ENCODE results near the gene SDHD. TPM values are rescaled to one million over a fixed set of nuclear protein-coding genes. Genes with fewer than 3 reads are reported as not detected.
A peak's percentile ranks its signal among the peaks of the same experiment; 100 is the strongest.

Gene SDHD
- total RNA-seq, 1 donor from 2014 or later, result 76.6 TPM

- DNase-seq (ENCODE audit: extremely low read depth, low read depth, low spot score), result no peak
Measured at GRCh38 chr11:112097734-112098528, 11.3 kb downstream of the SDHD start.

- DNase-seq (ENCODE audit: extremely low read depth, low read depth, low spot score), result no peak
Measured at GRCh38 chr11:112100462-112100861, 13.8 kb downstream of the SDHD start.

GRCh38 chr11:112103446-112103845, 16.8 kb downstream of the SDHD start:
- DNase-seq (ENCODE audit: extremely low read depth, low read depth, low spot score), result no peak

GRCh38 chr11:112106070-112106469, 19.4 kb downstream of the SDHD start:
- no peak for DNase-seq (ENCODE audit: extremely low read depth, low read depth, low spot score)

- DNase-seq (ENCODE audit: extremely low read depth, low read depth, low spot score), result peak; percentile 31
Measured at GRCh38 chr11:112113539-112114457, 27.1 kb downstream of the SDHD start.

GRCh38 chr11:112114460-112114859, 27.8 kb downstream of the SDHD start:
- DNase-seq (ENCODE audit: extremely low read depth, low read depth, low spot score), result no peak

- DNase-seq (ENCODE audit: extremely low read depth, low read depth, low spot score), result no peak
Measured at GRCh38 chr11:112115386-112115785, 28.7 kb downstream of the SDHD start.

- DNase-seq (ENCODE audit: extremely low read depth, low read depth, low spot score), result no peak
Measured at GRCh38 chr11:112118176-112118575, 31.5 kb downstream of the SDHD start.

GRCh38 chr11:112121981-112122615, 35.4 kb downstream of the SDHD start:
- DNase-seq (ENCODE audit: extremely low read depth, low read depth, low spot score), result no peak

- DNase-seq (ENCODE audit: extremely low read depth, low read depth, low spot score), result no peak
Measured at GRCh38 chr11:112123129-112123528, 36.5 kb downstream of the SDHD start.

GRCh38 chr11:112127056-112127455, 40.4 kb downstream of the SDHD start:
- no peak for DNase-seq (ENCODE audit: extremely low read depth, low read depth, low spot score)

- no peak for DNase-seq (ENCODE audit: extremely low read depth, low read depth, low spot score)
Measured at GRCh38 chr11:112128483-112129121, 41.9 kb downstream of the SDHD start.

- no peak for DNase-seq (ENCODE audit: extremely low read depth, low read depth, low spot score)
Measured at GRCh38 chr11:112129656-112130055, 43.0 kb downstream of the SDHD start.

GRCh38 chr11:112132737-112133136, 46.1 kb downstream of the SDHD start:
- no peak for DNase-seq (ENCODE audit: extremely low read depth, low read depth, low spot score)

GRCh38 chr11:112134473-112134872, 47.8 kb downstream of the SDHD start:
- DNase-seq (ENCODE audit: extremely low read depth, low read depth, low spot score), result no peak

GRCh38 chr11:112143597-112143996, 56.9 kb downstream of the SDHD start:
- no peak for DNase-seq (ENCODE audit: extremely low read depth, low read depth, low spot score)

Other genes with a start within 250 kb of the SDHD start
- gene ALG9, start 215.3 kb upstream of the SDHD start, total RNA-seq, result 22.7 and 29.3 TPM in 2 replicates
- 1.1 and 3.2 TPM in 2 replicates for gene FDXACB1, start 207.7 kb upstream of the SDHD start, total RNA-seq
- 8.5 and 9.6 TPM in 2 replicates for gene CFAP68, start 207.3 kb upstream of the SDHD start, total RNA-seq
- gene CRYAB, start 175.1 kb upstream of the SDHD start, total RNA-seq, result 2.1 and 5.0 TPM in 2 replicates
- 0.10 TPM in 1 of 2 replicates, not detected in the other for gene HSPB2, start 174.1 kb upstream of the SDHD start, total RNA-seq
- 0.18 and 1.1 TPM in 2 replicates for gene C11orf52, start 168.0 kb upstream of the SDHD start, total RNA-seq
- gene DIXDC1, start 149.5 kb upstream of the SDHD start, total RNA-seq, result 7.9 and 12.1 TPM in 2 replicates
- 26.3 and 28.8 TPM in 2 replicates for gene DLAT, start 61.5 kb upstream of the SDHD start, total RNA-seq
- gene PIH1D2, start 12.9 kb upstream of the SDHD start, total RNA-seq, result 0.41 and 1.5 TPM in 2 replicates
- gene NKAPD1, start 12.6 kb upstream of the SDHD start, total RNA-seq, result 10.5 and 14.4 TPM in 2 replicates
- 39.2 and 43.8 TPM in 2 replicates for gene TIMM8B, start 117 bp upstream of the SDHD start, total RNA-seq
- gene IL18, start 77.2 kb downstream of the SDHD start, total RNA-seq, result 0.35 and 2.6 TPM in 2 replicates
- gene TEX12, start 80.5 kb downstream of the SDHD start, total RNA-seq, result 0.23 TPM in 1 of 2 replicates, not detected in the other
- gene BCO2, start 88.6 kb downstream of the SDHD start, total RNA-seq, result 1.3 and 1.9 TPM in 2 replicates
- gene PTS, start 139.6 kb downstream of the SDHD start, total RNA-seq, result 20.6 and 24.5 TPM in 2 replicates
- gene PLET1, start 174.0 kb downstream of the SDHD start, total RNA-seq, result not detected in 2 replicates

Data from glomerular endothelial cell (primary cell).